Measurements from ENCODE around the gene RNPS1. TPM values are rescaled to one million over a fixed set of nuclear protein-coding genes. Genes with fewer than 3 reads are reported as not detected.
A peak's percentile ranks its signal among the peaks of the same experiment; 100 is the strongest.
"Not testable (repeated sequence)": the region's sequence is repeated elsewhere in the genome, so short reads cannot be mapped to it uniquely, and the experiment has no call there.

RNPS1 gene
- total RNA-seq, 1 donor from 2014 or later: 98.6 TPM

- Histone ChIP-seq H3K9me3 (no peaks in the 10 kb centered on the region), H3K27me3 (ENCODE audit: low read depth) (no peaks in the 10 kb centered on the region), H3K27ac (no peak overlapping the region), H3K4me1 (peaks cover 24% of the 10 kb centered on the region), H3K4me3 (no peak overlapping the region), H3K36me3 (peaks cover 5% of the 10 kb centered on the region)
- intact Hi-C loops (cut with DNase I): no loop called here
- DNase-seq: no peak
- peak in 1 of 2 donors; percentile 0 for ATAC-seq
- no peak for TF ChIP-seq CTCF (IDR thresholded peaks at IDR 0.05)
Measured at GRCh38 chr16:2270588-2271470, 2.9 kb upstream of the RNPS1 start.

- Histone ChIP-seq H3K36me3 (peaks cover 5% of the 10 kb centered on the region), H3K27ac (no peak overlapping the region), H3K4me1 (peaks cover 32% of the 10 kb centered on the region), H3K9me3 (no peaks in the 10 kb centered on the region), H3K4me3 (no peak overlapping the region), H3K27me3 (ENCODE audit: low read depth) (no peaks in the 10 kb centered on the region)
- DNase-seq (no peak), ATAC-seq (no peak)
- intact Hi-C loops (cut with DNase I): no loop called here
- no peak for TF ChIP-seq CTCF (IDR thresholded peaks at IDR 0.05)
Measured at GRCh38 chr16:2270070-2270462, 2.1 kb upstream of the RNPS1 start.

- intact Hi-C loops (cut with DNase I); H3K9me3 ChIP-seq; DNase-seq; H3K27me3 ChIP-seq (ENCODE audit: low read depth): not testable (repeated sequence)
- ATAC-seq: peak; percentile 78 to 86
- Histone ChIP-seq H3K4me1 (peaks cover 36% of the 10 kb centered on the region), H3K4me3 (peak overlapping the region; percentile 99), H3K27ac (peak overlapping the region; percentile 98), H3K36me3 (peaks cover 25% of the 10 kb centered on the region)
Measured at GRCh38 chr16:2267505-2267912, 417 bp downstream of the RNPS1 start.

- Histone ChIP-seq H3K27ac (peak overlapping the region; percentile 98), H3K36me3 (peaks cover 31% of the 10 kb centered on the region), H3K4me1 (peaks cover 36% of the 10 kb centered on the region), H3K4me3 (peak overlapping the region; percentile 99)
- ATAC-seq; intact Hi-C loops (cut with DNase I); DNase-seq; H3K9me3 ChIP-seq; H3K27me3 ChIP-seq (ENCODE audit: low read depth): not testable (repeated sequence)
Measured at GRCh38 chr16:2266887-2267286, 1.0 kb downstream of the RNPS1 start.

- H3K27ac ChIP-seq; ATAC-seq; H3K27me3 ChIP-seq (ENCODE audit: low read depth); H3K4me3 ChIP-seq; DNase-seq; H3K9me3 ChIP-seq; intact Hi-C loops (cut with DNase I): not testable (repeated sequence)
- Histone ChIP-seq H3K4me1 (peaks cover 23% of the 10 kb centered on the region), H3K36me3 (peaks cover 70% of the 10 kb centered on the region)
Measured at GRCh38 chr16:2263026-2263425, 4.9 kb downstream of the RNPS1 start.

GRCh38 chr16:2260250-2260649, 7.7 kb downstream of the RNPS1 start:
- TF ChIP-seq CTCF (IDR thresholded peaks at IDR 0.05): no peak
- intact Hi-C loops (cut with DNase I): no loop called here
- Histone ChIP-seq H3K9me3 (no peaks in the 10 kb centered on the region), H3K36me3 (peaks cover 92% of the 10 kb centered on the region), H3K27me3 (ENCODE audit: low read depth) (no peaks in the 10 kb centered on the region), H3K4me3 (no peak overlapping the region), H3K4me1 (peaks cover 5% of the 10 kb centered on the region), H3K27ac (no peak overlapping the region)
- ATAC-seq (no peak), DNase-seq (no peak)

- H3K4me3 ChIP-seq; H3K27me3 ChIP-seq (ENCODE audit: low read depth); ATAC-seq; H3K27ac ChIP-seq; H3K9me3 ChIP-seq; H3K4me1 ChIP-seq; intact Hi-C loops (cut with DNase I); DNase-seq: not testable (repeated sequence)
- H3K36me3 ChIP-seq: peaks cover 100% of the 10 kb centered on the region
Measured at GRCh38 chr16:2258530-2258929, 9.4 kb downstream of the RNPS1 start.
